ENCODE data around the gene DMAC2. TPM values are rescaled to one million over a fixed set of nuclear protein-coding genes. Genes with fewer than 3 reads are reported as not detected.

Gene DMAC2
- total and polyA plus RNA-seq, 2 of the 13 experiments (the other 11 are each of a cell fraction or from before 2014, with no cell fraction given): 39.0 to 66.0 TPM

- TF ChIP-seq ZBTB40 (IDR thresholded peaks at IDR 0.05) (no peak), ZBTB40 (CRISPR knock-in tag; IDR thresholded peaks at IDR 0.05) (peak; percentile 26; the same call in 1 of the 2 replicates), ZNF672 (CRISPR knock-in tag; IDR thresholded peaks at IDR 0.05) (no peak), ARNT2 (CRISPR knock-in tag; IDR thresholded peaks at IDR 0.05; ENCODE audit: low read depth) (peak; percentile 78), SPEN (CRISPR knock-in tag; IDR thresholded peaks at IDR 0.05; ENCODE audit: low read depth) (peak; percentile 86), ZMAT3 (CRISPR knock-in tag; conservative IDR thresholded peaks at IDR 0.05) (peak; percentile 79; the same call in 1 of the 2 replicates), ZNF484 (CRISPR knock-in tag; IDR thresholded peaks at IDR 0.05; ENCODE audit: borderline replicate concordance, low read depth) (no peak), ZBTB43 (CRISPR knock-in tag; conservative IDR thresholded peaks at IDR 0.05) (peak; percentile 62), ZNF460 (CRISPR knock-in tag; IDR thresholded peaks at IDR 0.05; ENCODE audit: borderline replicate concordance) (no peak; the same call in 1 of the 2 replicates), ZKSCAN8 (CRISPR knock-in tag; IDR thresholded peaks at IDR 0.05; ENCODE audit: borderline replicate concordance) (no peak), ZNF691 (CRISPR knock-in tag; IDR thresholded peaks at IDR 0.05; ENCODE audit: borderline replicate concordance, low read depth) (no peak; the same call in 1 of the 2 replicates), ZBTB46 (CRISPR knock-in tag; IDR thresholded peaks at IDR 0.05; ENCODE audit: borderline replicate concordance) (no peak)
Observed at GRCh38 chr19:41397086-41398049, 42.3 kb downstream of the DMAC2 start, which contains the start of the genes BCKDHA and EXOSC5 (continued).

Data from HepG2 (cell line).